Fibroblast of pulmonary artery (primary cell): ENCODE data around the gene GPAM.

ENCODE experiments used
- DNase-seq: peaks from one replicate; pipeline ENCODE4 v3.0.0-alpha.2; 2010; ENCODE audit warnings: low read depth
- H3K4me3 ChIP-seq: replicated peaks from 2 replicates; pipeline ENCODE4 v1.5.1; 2011; ENCODE audit warnings: low read depth, mild to moderate bottlenecking, control low read depth, low read length, moderate library complexity
- CTCF ChIP-seq: IDR thresholded peaks from 2 replicates; pipeline ENCODE4 v1.5.1; 2011; ENCODE audit warnings: mild to moderate bottlenecking, control low read depth, low read length, inconsistent platforms; ENCODE audit errors: missing control alignments

GPAM gene

DNA sequence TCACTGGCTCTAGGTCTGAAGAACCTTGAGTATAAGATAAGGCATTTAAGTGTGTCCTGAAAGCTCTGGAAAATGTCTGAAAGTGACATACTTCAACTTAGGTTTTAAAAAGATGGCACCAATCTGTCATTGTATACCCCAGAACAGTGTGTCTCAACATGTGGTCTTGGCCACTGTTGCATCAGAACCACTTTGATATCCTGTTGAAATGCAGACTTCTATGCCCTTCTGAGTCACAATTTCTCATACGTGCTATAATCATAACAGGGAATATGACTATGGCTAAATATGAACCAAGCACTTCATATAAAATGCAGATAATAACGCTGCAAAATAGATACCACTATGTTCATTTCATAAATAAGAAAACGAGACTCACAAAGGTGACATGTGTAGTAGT lies 38.0 kb upstream of the GPAM start:
- no peak overlapping the region for H3K4me3 ChIP-seq
- DNase-seq = no peak
- TF ChIP-seq CTCF = no peak

DNA sequence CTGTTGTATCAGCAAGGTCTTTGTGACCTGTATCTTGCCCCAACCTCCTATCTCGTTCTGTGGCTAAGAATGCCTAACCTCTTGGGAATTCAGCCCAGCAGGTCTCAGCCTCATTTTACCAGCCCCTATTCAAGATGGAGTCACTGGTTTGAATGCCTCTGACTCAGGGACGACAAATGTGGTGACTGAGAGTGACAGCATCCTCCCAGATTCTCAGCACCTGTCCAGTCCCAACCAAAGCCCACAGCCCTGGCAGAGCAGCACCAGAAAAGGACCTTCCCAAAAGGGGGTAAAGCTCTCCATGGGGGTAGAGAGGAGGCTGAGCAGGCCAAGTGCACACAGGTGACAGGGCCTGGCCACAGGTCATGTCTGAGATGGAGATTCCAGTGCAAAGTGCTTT lies 35.4 kb upstream of the GPAM start:
- no peak for TF ChIP-seq CTCF
- DNase-seq = no peak
- H3K4me3 ChIP-seq = no peak overlapping the region

GRCh38 chr10:112218036-112218390 lies 34.4 kb upstream of the GPAM start:
- TF ChIP-seq CTCF = no peak
- H3K4me3 ChIP-seq = no peak overlapping the region
- DNase-seq = no peak

DNA sequence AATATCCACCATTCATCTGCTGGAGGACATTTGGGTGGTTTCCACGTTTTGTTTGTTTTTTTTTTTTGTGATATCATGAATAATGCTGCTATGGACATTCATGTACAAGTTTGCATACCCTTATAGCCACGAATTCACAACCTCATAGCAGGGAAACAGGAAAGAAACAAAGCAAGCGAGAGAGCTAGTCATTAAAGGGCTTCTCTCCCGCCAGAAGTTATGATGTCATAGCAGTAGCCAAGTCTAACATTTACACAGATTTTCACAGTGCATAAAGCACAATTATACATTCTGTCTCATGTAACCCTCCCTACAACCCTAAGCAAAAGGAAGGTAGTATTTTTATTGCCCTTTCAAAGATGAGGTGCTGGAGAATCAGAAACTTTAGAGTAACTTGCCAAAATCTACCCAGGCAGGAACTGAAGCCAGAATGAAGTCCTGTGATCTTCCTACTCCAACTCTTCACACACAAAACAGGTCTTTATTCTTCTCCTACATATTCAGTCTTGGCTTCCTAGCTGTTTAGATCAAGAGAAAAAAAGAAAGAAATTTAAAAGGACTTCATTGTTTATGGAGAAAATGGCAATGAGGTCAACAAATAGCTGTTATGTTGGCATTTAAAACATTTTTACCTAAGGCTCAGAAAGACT lies 33.9 kb upstream of the GPAM start:
- TF ChIP-seq CTCF = no peak
- DNase-seq = no peak
- no peak overlapping the region for H3K4me3 ChIP-seq

- TF ChIP-seq CTCF = no peak
- no peak for DNase-seq
These were observed 33.4 kb upstream of the GPAM start for GRCh38 chr10:112216966-112217365.

GRCh38 chr10:112216151-112216550 lies 32.6 kb upstream of the GPAM start:
- no peak overlapping the region for H3K4me3 ChIP-seq
- DNase-seq = no peak

More at GRCh38 chr10:112216966-112217365, 33.4 kb upstream of the GPAM start:
- H3K4me3 ChIP-seq = no peak overlapping the region

More at GRCh38 chr10:112216151-112216550, 32.6 kb upstream of the GPAM start:
- TF ChIP-seq CTCF = no peak
